PC-3 (cell line): ENCODE data around the gene LMO7. TPM values are rescaled to one million over a fixed set of nuclear protein-coding genes. Genes with fewer than 3 reads are reported as not detected.
A peak's percentile ranks its signal among the peaks of the same experiment; 100 is the strongest.

ENCODE experiments used
- ATAC-seq: fragments of 200-7000 bp; cut with Tn5 transposase; 2 replicates; pipeline ENCODE4 v1.9.1; 2020; ENCODE audit warnings: mild to moderate bottlenecking, moderate library complexity
- BruUV-seq: library from RNA; stranded (reverse); fragments of 400-500 nt; replicated peaks from 2 replicates; lab custom pipeline; 2021; lab: Mats Ljungman, UMichigan
- CTCF ChIA-PET: fragments of 300-600 bp; sonication (Branson Sonifier 250); formaldehyde crosslinking; loops from one replicate; lab custom pipeline; 2022; ENCODE audit warnings: antibody characterized with exemption; lab: Charles Lee
- POLR2A ChIA-PET: fragments of 300-600 bp; sonication (Branson Sonifier 250); formaldehyde crosslinking; loops from one replicate; lab custom pipeline; 2022; ENCODE audit warnings: antibody characterized with exemption; ENCODE audit not compliant: unreplicated experiment; lab: Charles Lee
- DNase-seq: peaks from one replicate; pipeline ENCODE4 v3.0.0-alpha.2; 2015
- H2AFZ ChIP-seq: fragments of 300-600 bp; sonication (generic); 2 replicates; pipeline ENCODE4 v1.6.0; 2016; ENCODE audit warnings: antibody characterized with exemption, low read length
- H3F3A ChIP-seq: fragments of 300-600 bp; sonication (generic); one replicate; pipeline ENCODE4 v1.6.0; 2017; ENCODE audit warnings: antibody characterized with exemption, low read length, control low read depth, mild to moderate bottlenecking; ENCODE audit not compliant: unreplicated experiment
- H3K27ac ChIP-seq: fragments of 300-600 bp; sonication (generic); 2 replicates; pipeline ENCODE4 v1.5.1; 2016; ENCODE audit warnings: mild to moderate bottlenecking, low read length
- H3K27me3 ChIP-seq: fragments of 300-600 bp; sonication (generic); 2 replicates; pipeline ENCODE4 v1.6.1; 2016; ENCODE audit warnings: low read length, mixed read lengths
- H3K36me3 ChIP-seq: fragments of 300-600 bp; sonication (generic); 2 replicates; pipeline ENCODE4 v1.6.1; 2016; ENCODE audit warnings: low read depth, mixed run types, low read length, mixed read lengths
- H3K4me1 ChIP-seq: fragments of 300-600 bp; sonication (generic); 2 replicates; pipeline ENCODE4 v1.5.1; 2016; ENCODE audit warnings: low read length; ENCODE audit not compliant: insufficient read depth
- H3K4me2 ChIP-seq: fragments of 300-600 bp; sonication (generic); 2 replicates; pipeline ENCODE4 v1.6.0; 2016; ENCODE audit warnings: low read length
- H3K4me3 ChIP-seq: fragments of 300-600 bp; sonication (generic); 2 replicates; pipeline ENCODE4 v1.5.1; 2016; ENCODE audit warnings: mild to moderate bottlenecking, low read length, mixed read lengths
- H3K79me2 ChIP-seq: fragments of 300-600 bp; sonication (generic); 2 replicates; pipeline ENCODE4 v1.6.1; 2017; ENCODE audit warnings: low read length, mixed read lengths
- H3K9ac ChIP-seq: fragments of 300-600 bp; sonication (generic); 2 replicates; pipeline ENCODE4 v1.6.0; 2016; ENCODE audit warnings: mild to moderate bottlenecking, low read length
- H3K9me2 ChIP-seq: fragments of 300-600 bp; sonication (generic); replicated peaks from 2 replicates; pipeline ENCODE4 v1.6.1; 2016; ENCODE audit warnings: mixed run types, low read length, mixed read lengths
- H3K9me3 ChIP-seq: fragments of 300-600 bp; sonication (generic); 2 replicates; pipeline ENCODE4 v1.6.1; 2016; ENCODE audit warnings: low read length, mixed read lengths
- H4K20me1 ChIP-seq: fragments of 300-600 bp; sonication (generic); 2 replicates; pipeline ENCODE4 v1.6.1; 2016; ENCODE audit warnings: low read length, mixed read lengths
- EZH2 ChIP-seq: fragments of 300-600 bp; sonication (generic); IDR thresholded peaks from one replicate; pipeline ENCODE4 v1.6.1; 2017; ENCODE audit warnings: antibody characterized with exemption, mild to moderate bottlenecking, low read length; ENCODE audit not compliant: unreplicated experiment
- EZH2phosphoT487 ChIP-seq: fragments of 300-600 bp; sonication (generic); IDR thresholded peaks from 2 replicates; pipeline ENCODE4 v1.6.1; 2018; ENCODE audit warnings: mild to moderate bottlenecking, antibody characterized with exemption, low read length, borderline replicate concordance
- intact Hi-C: fragments of 100-400 bp; cut with micrococcal nuclease; formaldehyde crosslinking; loops from 2 replicates; pipeline ENCODE4 v1.9.0; 2023
- total RNA-seq: library from RNA; depleted of rRNA; stranded (reverse); fragments of >200 nt; gene quantifications from 2 replicates; pipeline ENCODE4 v1.2.3, GENCODE V29; 2014
- TF ChIP-seq, protein P1 (sequence below): fragments of 300-600 bp; sonication (generic); conservative IDR thresholded peaks from 2 replicates; pipeline ENCODE4 v1.5.1; 2017; ENCODE audit warnings: antibody characterized with exemption, low read depth, mild to moderate bottlenecking, low read length

LMO7 gene
- total RNA-seq, 1 experiment from 2014 or later = 83.6 TPM

DNA sequence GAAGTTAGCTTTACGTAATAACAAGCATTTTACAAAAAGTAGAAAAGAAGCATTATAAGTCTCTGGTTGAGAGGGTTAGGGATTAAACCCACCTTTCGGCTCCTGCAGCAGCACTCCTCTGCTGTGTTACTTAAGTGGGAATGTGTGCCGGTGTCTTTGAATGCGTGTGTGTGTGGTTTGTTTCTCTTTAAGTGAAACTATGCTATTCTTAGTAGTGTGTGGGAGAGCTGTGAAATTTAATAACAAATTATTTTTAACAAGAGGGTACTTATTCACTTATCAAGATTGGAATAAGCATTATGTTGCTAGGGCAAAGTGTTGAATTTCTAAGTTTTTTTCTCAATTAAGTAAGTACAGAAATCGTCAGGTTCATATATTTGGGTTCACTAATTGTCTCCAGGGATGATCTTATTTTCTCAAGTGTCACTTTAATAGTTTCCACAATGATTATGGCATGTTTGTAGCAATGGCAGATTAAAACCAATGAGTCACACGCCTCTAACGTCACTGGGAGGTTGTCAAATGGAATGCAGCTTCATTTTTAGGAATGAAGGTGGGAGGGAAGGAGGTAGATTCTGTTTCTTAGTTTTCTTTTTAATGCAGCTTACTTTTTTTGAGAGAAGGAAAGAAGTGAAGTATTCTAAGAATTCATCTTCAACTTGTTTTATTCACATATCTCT, 151.3 kb downstream of the LMO7 start:
- Histone ChIP-seq H3K9ac (no peak overlapping the region), H3K9me2 (no peaks in the 10 kb centered on the region), H3K27ac (peak overlapping the region; percentile 43; the same call in 1 of the 2 replicates), H3F3A (no peaks in the 10 kb centered on the region), H3K4me3 (no peak overlapping the region), H2AFZ (no peak overlapping the region), H3K9me3 (no peaks in the 10 kb centered on the region), H4K20me1 (0 out of 2 replicates have a peak, but pooled peaks cover 4% of the 10 kb centered on the region), H3K4me2 (no peak overlapping the region), H3K36me3 (peaks cover 4% of the 10 kb centered on the region; the same call in 1 of the 2 replicates), H3K79me2 (peaks cover 85% of the 10 kb centered on the region), H3K4me1 (peaks cover 17% of the 10 kb centered on the region), H3K27me3 (no peaks in the 10 kb centered on the region)
- intact Hi-C loops = no loop called here
- ChIA-PET POLR2A (interaction anchor here (0.6 kb wide), 1 partner anchor 82 kb away, joined by 4 read pairs; no protein-coding TSS in a partner anchor), CTCF (no interaction called here)
- no peak for ATAC-seq
- DNase-seq = no peak
- BruUV-seq = no TSS peak
- TF ChIP-seq EZH2phosphoT487 (no peak), EZH2 (no peak)
- TF ChIP-seq, protein P1, sequence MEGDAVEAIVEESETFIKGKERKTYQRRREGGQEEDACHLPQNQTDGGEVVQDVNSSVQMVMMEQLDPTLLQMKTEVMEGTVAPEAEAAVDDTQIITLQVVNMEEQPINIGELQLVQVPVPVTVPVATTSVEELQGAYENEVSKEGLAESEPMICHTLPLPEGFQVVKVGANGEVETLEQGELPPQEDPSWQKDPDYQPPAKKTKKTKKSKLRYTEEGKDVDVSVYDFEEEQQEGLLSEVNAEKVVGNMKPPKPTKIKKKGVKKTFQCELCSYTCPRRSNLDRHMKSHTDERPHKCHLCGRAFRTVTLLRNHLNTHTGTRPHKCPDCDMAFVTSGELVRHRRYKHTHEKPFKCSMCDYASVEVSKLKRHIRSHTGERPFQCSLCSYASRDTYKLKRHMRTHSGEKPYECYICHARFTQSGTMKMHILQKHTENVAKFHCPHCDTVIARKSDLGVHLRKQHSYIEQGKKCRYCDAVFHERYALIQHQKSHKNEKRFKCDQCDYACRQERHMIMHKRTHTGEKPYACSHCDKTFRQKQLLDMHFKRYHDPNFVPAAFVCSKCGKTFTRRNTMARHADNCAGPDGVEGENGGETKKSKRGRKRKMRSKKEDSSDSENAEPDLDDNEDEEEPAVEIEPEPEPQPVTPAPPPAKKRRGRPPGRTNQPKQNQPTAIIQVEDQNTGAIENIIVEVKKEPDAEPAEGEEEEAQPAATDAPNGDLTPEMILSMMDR = no peak

DNA sequence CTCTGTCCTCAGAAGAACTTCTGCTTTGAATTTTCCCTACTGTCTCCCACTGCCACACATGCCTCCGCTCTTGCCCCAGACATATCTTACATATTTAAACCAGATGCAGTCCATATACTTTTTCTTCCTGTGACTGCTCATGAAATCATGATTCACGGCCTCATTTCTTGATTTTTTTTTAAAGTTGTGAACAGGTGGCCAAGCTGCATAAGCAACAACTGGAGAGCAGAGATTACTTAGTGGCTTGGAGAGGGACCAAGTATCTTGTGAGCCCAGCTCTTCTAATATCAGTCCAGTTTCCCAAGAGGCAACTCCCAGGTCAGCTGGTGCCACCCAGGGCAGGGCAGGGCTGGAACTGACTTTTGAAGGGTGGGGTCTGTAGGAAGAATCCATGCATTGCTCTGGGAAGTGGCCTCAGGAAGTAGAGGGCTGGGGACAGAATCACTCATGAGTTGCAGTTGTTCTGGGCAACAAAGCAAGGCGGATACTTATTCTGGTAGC, 152.4 kb downstream of the LMO7 start:
- Histone ChIP-seq H4K20me1 (no peaks in the 10 kb centered on the region), H3K4me2 (no peak overlapping the region), H3K27ac (peak overlapping the region; percentile 43; the same call in 1 of the 2 replicates), H3K9ac (no peak overlapping the region), H3K4me3 (no peak overlapping the region), H2AFZ (no peak overlapping the region), H3K79me2 (peaks cover 82% of the 10 kb centered on the region), H3K4me1 (peaks cover 16% of the 10 kb centered on the region), H3K27me3 (no peaks in the 10 kb centered on the region), H3K9me3 (no peaks in the 10 kb centered on the region), H3F3A (no peaks in the 10 kb centered on the region), H3K9me2 (no peaks in the 10 kb centered on the region), H3K36me3 (peaks cover 4% of the 10 kb centered on the region; the same call in 1 of the 2 replicates)
- TF ChIP-seq EZH2 (no peak), EZH2phosphoT487 (no peak)
- TF ChIP-seq, protein P1 = no peak
- peak; percentile 65 for ATAC-seq
- intact Hi-C loops = no loop called here
- no TSS peak for BruUV-seq
- DNase-seq = peak; percentile 58
- ChIA-PET CTCF (no interaction called here), POLR2A (no interaction called here)
